Measurements from ENCODE around the gene CEMP1. TPM values are rescaled to one million over a fixed set of nuclear protein-coding genes. Genes with fewer than 3 reads are reported as not detected.

CEMP1 gene
- total RNA-seq, 1 donor from 2014 or later: not detected

- Mint-ChIP-seq H3K27ac (ENCODE audit: unreplicated experiment) (no peak overlapping the region), H3K36me3 (ENCODE audit: low read depth) (no peaks in the 10 kb centered on the region), H3K4me1 (peaks cover 7% of the 10 kb centered on the region), H3K4me3 (no peak overlapping the region), H3K27me3 (ENCODE audit: low read depth) (no peaks in the 10 kb centered on the region), H3K9me3 (no peaks in the 10 kb centered on the region)
- TF ChIP-seq, protein P1, sequence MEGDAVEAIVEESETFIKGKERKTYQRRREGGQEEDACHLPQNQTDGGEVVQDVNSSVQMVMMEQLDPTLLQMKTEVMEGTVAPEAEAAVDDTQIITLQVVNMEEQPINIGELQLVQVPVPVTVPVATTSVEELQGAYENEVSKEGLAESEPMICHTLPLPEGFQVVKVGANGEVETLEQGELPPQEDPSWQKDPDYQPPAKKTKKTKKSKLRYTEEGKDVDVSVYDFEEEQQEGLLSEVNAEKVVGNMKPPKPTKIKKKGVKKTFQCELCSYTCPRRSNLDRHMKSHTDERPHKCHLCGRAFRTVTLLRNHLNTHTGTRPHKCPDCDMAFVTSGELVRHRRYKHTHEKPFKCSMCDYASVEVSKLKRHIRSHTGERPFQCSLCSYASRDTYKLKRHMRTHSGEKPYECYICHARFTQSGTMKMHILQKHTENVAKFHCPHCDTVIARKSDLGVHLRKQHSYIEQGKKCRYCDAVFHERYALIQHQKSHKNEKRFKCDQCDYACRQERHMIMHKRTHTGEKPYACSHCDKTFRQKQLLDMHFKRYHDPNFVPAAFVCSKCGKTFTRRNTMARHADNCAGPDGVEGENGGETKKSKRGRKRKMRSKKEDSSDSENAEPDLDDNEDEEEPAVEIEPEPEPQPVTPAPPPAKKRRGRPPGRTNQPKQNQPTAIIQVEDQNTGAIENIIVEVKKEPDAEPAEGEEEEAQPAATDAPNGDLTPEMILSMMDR (conservative IDR thresholded peaks at IDR 0.05): no peak
- DNase-seq (ENCODE audit: low read depth, low spot score): no peak
These were observed 29.0 kb downstream of the CEMP1 start for GRCh38 chr16:2501946-2502895.

DNA sequence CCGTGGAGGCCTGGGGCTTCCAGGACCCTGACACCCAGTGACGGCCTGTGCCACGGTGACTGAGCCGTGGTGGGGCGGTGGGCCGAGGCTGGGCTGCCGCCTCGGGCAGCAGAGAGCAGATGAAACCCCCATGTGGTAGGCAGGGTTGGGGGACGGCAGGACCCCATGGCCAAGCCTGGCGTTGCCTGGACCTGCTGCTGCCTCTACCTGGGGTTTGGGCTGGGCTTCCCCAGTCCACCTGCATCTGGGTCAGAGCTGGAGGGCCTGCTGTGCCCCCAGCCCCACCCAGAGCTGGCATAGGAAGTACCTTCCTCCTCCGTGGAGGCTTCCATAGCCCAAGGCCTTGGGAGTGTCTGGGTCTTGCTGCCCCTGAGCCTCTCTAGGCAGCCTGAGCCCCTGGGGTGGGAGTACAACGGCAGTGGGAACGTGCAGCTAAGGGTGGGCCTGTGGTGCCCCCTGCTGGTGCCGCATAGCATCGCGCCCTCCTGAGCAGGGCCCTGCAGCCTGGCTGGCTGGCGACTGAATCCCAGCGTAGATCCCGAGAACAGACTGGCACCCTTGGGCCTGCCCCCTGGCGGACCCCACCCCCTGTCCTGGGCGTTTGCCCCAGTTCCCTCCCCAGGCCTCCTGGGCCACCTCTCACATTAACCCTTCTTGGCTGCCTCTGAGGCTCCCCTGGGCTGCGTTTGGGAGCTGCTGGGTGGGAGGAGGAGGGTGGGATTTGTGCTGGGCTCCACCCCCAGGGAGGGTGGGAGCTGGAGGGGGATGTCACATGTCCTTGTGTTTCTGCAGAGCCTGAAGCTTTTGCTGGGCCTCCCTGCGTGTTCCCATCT, 30.1 kb downstream of the CEMP1 start:
- H3K36me3 Mint-ChIP-seq (ENCODE audit: low read depth): no peaks in the 10 kb centered on the region
- H3K4me1 Mint-ChIP-seq: peaks cover 7% of the 10 kb centered on the region
- H3K27me3 Mint-ChIP-seq (ENCODE audit: low read depth): no peaks in the 10 kb centered on the region
- peak overlapping the region; percentile 66 for H3K4me3 Mint-ChIP-seq
- no peak overlapping the region for H3K27ac Mint-ChIP-seq (ENCODE audit: unreplicated experiment)
- H3K9me3 Mint-ChIP-seq: no peaks in the 10 kb centered on the region
- TF ChIP-seq, protein P1 (conservative IDR thresholded peaks at IDR 0.05): peak; percentile 100
- peak; percentile 95 for DNase-seq (ENCODE audit: low read depth, low spot score)

DNA sequence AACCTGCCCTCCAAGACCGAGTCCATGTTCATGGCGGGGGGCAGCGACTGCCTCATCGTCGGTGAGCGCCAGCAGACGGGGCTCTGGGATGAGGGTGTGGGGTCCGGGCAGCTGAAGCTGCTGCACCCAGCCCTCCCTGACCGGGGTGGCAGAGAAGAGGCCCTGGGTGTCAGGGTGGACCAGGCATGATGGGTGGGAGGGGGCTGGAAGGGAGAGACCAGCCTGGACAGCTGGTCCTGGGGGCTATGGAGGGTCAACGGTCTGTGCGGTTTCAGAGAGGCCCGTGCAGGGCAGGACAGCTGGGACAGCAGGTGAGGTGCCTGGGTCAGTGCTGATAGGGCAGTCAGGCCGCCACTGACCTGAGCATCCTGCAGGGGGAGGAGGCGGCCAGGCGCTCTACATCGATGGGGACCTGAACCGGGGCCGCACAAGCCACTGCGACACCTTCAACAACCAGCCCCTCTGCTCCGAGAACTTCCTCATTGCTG, 30.7 kb downstream of the CEMP1 start:
- no peaks in the 10 kb centered on the region for H3K27me3 Mint-ChIP-seq (ENCODE audit: low read depth)
- H3K4me1 Mint-ChIP-seq: peaks cover 7% of the 10 kb centered on the region
- H3K9me3 Mint-ChIP-seq: no peaks in the 10 kb centered on the region
- H3K27ac Mint-ChIP-seq (ENCODE audit: unreplicated experiment): no peak overlapping the region
- DNase-seq (ENCODE audit: low read depth, low spot score): no peak
- H3K36me3 Mint-ChIP-seq (ENCODE audit: low read depth): no peaks in the 10 kb centered on the region
- H3K4me3 Mint-ChIP-seq: no peak overlapping the region
- TF ChIP-seq, protein P1 (conservative IDR thresholded peaks at IDR 0.05): no peak

DNA sequence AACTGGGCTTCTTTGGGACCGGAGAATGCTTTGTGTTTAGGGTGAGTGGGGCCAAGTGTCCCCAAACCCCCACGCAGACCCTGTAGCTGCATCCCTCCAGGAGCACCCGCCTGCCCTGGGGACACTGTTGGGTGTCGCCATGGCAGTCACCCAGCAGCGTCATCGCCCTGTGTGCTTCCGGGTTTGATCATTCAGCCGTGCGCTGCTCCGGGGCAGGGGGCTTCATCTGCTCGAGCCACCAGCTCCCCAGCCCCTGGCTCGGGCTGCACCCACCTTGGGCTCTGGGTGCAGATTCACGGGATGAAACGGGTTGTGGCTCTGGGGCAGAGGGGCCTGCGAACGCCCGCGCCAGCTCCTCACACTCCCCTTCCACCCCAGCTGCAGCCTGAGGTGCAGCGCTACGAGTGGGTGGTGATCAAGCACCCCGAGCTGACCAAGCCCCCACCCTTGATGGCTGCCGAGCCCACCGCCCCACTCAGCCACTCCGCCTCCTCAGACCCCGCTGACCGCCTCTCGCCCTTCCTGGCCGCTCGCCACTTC, 31.2 kb downstream of the CEMP1 start:
- TF ChIP-seq, protein P1 (conservative IDR thresholded peaks at IDR 0.05): no peak
- H3K27me3 Mint-ChIP-seq (ENCODE audit: low read depth): no peaks in the 10 kb centered on the region
- H3K36me3 Mint-ChIP-seq (ENCODE audit: low read depth): no peaks in the 10 kb centered on the region
- no peak overlapping the region for H3K4me3 Mint-ChIP-seq
- peaks cover 7% of the 10 kb centered on the region for H3K4me1 Mint-ChIP-seq
- no peak for DNase-seq (ENCODE audit: low read depth, low spot score)
- H3K27ac Mint-ChIP-seq (ENCODE audit: unreplicated experiment): no peak overlapping the region
- H3K9me3 Mint-ChIP-seq: no peaks in the 10 kb centered on the region

- Mint-ChIP-seq H3K9me3 (no peaks in the 10 kb centered on the region), H3K4me1 (peaks cover 7% of the 10 kb centered on the region), H3K27ac (ENCODE audit: unreplicated experiment) (no peak overlapping the region), H3K27me3 (ENCODE audit: low read depth) (no peaks in the 10 kb centered on the region), H3K36me3 (ENCODE audit: low read depth) (no peaks in the 10 kb centered on the region), H3K4me3 (no peak overlapping the region)
- TF ChIP-seq, protein P1 (conservative IDR thresholded peaks at IDR 0.05): no peak
- DNase-seq (ENCODE audit: low read depth, low spot score): no peak
These were observed 31.8 kb downstream of the CEMP1 start for GRCh38 chr16:2499454-2499853.

Data from neural crest cell (in vitro differentiated cells).